IPS-18c (cell line): ENCODE data around the gene TACC2.
"Not testable (repeated sequence)": the region's sequence is repeated elsewhere in the genome, so short reads cannot be mapped to it uniquely, and the experiment has no call there.

Experiments used
- H3K4me3 ChIP-seq: 2 replicates; pipeline ENCODE4 v1.7.0; 2013; ENCODE audit warnings: low read depth, mild to moderate bottlenecking, low read length, moderate library complexity; ENCODE audit not compliant: insufficient read depth
- H3K9me3 ChIP-seq: one replicate; pipeline ENCODE4 v1.6.1; 2013; ENCODE audit warnings: mild to moderate bottlenecking, low read length, moderate library complexity; ENCODE audit not compliant: control insufficient read depth, insufficient read depth

Gene TACC2

DNA sequence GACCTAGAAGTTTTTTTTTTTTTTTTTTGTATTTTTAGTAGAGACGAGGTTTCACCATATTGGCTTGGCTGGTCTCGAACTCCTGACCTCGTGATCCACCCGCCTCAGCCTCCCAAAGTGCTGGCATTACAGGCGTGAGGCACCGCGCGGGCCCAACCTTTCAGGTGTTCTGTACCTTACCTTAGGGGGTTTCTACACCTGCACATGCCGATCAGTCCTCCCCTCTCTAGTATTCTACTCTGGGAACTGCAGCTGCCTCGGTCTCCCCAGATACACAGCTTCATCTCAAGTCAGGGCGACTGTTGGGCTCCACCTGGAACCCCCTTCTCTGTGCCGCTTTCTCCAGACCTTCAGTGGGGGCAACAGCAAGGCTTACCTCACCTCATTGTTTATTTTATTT is 79.9 kb downstream of the TACC2 start:
- no peak overlapping the region for H3K4me3 ChIP-seq
- H3K9me3 ChIP-seq, result no peaks in the 10 kb centered on the region

DNA sequence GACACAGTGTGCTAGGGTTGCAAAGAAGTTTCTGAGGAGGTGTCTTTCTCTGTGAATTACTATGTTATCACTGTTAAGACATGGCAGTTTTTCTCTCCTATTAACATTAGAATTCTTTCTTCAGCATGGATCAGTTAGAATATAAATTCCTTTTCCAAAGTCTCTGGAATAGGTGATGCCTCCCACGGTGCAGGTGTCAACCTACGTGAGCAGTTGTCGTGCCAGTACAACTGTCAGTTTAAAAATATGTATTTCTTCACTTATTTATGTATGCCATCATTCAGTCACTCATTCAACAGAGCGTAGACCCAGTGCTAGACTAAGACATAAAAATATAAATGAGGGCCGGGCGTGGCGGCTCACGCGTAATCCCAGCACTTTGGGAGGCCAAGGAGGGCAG is 83.5 kb downstream of the TACC2 start:
- Histone ChIP-seq H3K4me3 (no peak overlapping the region), H3K9me3 (no peaks in the 10 kb centered on the region)

DNA sequence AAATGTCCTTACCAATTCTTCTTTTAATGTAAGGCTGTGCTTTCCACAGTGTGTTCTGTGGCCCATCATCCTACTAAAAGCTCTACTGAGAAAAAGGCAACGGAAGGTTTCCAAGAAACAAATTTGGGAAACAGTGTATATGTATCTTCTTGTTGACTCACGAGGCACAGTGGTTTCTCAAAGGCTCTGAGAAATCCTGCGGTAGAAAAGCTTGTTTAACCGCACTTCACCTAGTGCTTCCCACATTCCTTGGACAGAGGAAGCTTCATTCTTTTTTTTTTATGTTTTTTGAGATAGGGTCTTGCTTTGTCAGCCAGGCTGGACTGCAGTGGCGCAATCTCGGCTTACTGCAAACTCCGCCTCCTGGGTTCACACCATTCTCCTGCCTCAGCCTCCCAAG is 84.5 kb downstream of the TACC2 start:
- Histone ChIP-seq H3K9me3 (no peaks in the 10 kb centered on the region), H3K4me3 (no peak overlapping the region)

DNA sequence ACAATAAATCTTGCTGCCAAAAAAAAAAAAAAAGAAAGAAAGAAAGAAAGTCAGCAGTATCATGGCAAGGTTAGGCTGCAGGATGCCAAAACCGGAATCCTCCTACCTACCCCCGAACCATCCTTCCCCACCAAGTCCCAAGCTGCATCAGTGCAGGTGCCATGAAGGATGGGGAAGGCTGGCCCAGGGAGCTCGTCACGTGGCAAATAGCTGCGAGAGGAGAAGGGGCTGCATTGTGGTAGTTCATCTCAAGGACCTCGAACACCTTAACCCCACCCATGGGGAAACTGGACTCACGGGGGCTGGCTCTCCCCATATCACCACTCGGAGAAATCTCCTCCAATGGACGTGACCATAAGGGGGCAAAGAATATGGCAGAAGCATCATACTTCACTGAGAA is 86.2 kb downstream of the TACC2 start:
- H3K9me3 ChIP-seq, result no peaks in the 10 kb centered on the region
- no peak overlapping the region for H3K4me3 ChIP-seq

DNA sequence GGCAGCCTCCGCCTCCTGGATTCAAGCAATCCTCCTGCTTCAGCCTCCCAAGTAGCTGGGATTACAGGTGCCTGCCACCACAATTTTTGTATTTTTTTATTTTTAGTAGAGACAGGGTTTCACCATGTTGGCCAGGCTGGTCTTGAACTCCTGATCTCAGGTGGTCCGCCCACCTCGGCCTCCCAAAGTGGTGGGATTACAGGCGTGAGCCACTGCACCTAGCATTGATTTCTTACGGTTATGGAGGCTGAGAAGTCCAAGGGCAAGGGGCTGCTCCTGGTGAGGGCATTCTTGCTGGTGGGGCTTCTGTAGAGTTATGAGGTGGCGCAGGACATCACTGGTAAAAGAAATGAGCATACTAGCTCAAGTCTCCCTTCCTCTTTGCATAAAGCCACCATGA is 86.9 kb downstream of the TACC2 start:
- not testable (repeated sequence) for H3K4me3 ChIP-seq, H3K9me3 ChIP-seq

DNA sequence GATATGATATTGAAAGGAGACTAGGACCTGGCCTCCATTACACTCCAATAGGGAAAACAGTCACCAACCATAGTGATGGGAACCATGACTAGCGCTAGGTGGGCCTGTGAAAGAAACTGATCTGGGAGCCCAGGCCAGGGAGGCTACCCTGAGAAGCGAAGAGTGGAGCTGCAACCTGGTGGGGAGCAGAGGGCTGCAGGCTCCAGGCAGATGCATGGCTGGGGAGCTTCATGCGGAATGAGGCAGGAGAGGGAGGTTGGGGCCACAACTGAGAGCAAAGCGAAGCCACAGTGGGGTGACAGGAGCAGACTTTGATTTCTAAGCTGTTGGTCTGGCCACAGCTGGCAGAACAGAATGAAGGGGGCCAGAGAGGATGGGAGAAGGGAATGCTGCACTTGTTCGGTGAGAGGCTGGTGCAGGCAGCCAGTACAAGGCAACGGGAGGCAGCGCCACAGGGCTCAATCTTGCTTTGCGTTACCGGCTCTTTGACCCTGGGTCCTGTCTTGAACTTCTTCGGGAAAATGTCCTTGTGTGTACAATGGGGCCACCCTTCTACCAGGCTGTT is 88.4 kb downstream of the TACC2 start:
- Histone ChIP-seq H3K9me3 (no peaks in the 10 kb centered on the region), H3K4me3 (no peak overlapping the region)

DNA sequence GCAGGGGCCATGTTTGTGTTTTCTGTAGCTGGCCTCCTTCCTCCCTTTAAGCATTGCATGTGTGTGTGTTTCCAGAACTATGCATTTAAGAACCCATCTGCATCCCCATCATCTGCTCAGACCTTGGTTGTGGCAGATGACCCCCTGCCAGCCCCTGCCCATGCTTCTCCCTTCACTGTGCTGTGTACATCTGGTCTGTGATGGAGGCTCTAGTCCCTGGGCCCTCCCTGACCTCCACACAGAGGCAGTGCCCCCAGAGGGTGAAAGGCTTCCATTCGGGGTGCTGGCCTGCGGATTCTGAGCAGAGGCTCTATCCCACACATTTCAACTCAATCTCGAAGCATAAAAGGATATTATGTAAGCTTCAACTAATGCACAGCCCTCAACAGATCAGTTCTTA is 89.4 kb downstream of the TACC2 start:
- Histone ChIP-seq H3K4me3 (no peak overlapping the region), H3K9me3 (no peaks in the 10 kb centered on the region)

DNA sequence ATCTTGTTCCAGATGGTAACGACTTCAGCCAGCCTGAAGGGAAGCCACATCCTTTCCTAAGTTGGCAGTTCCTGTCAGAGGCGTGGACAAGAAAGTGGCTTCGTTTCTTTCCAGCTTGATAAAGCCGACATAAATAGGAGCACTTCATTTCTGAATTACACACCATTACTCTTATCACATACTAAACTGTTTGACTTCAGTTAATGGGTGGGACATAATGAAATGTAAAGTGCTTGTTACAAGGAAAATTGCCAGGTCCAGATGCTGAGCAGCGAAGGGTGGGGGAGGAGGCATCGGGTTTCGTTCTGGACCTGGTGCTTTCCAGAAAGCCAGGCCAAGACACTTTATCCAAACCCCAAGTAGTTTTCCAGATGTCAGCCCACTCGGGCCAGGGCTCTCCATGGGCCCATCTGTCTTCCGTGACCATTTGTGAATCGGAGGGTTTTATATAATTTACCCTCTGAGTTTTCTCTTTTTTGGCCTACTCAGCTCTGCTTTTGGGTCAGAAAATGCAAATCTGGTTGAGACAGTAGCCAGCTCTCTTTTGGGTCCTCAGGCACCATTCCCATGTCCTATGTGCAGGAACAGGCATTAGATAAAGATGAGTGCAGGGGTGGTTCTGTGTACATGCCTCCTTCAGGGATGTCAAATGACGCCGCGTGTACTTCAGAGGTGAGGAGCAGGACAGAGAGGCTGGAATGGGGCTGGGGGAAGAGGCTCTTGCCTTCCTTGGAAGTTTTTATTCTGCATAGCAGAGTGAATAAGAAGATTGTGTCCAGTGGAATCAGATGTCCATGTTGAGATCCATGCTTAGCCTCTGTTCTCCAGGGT is 90.2 kb downstream of the TACC2 start:
- no peak overlapping the region for H3K4me3 ChIP-seq
- no peaks in the 10 kb centered on the region for H3K9me3 ChIP-seq

DNA sequence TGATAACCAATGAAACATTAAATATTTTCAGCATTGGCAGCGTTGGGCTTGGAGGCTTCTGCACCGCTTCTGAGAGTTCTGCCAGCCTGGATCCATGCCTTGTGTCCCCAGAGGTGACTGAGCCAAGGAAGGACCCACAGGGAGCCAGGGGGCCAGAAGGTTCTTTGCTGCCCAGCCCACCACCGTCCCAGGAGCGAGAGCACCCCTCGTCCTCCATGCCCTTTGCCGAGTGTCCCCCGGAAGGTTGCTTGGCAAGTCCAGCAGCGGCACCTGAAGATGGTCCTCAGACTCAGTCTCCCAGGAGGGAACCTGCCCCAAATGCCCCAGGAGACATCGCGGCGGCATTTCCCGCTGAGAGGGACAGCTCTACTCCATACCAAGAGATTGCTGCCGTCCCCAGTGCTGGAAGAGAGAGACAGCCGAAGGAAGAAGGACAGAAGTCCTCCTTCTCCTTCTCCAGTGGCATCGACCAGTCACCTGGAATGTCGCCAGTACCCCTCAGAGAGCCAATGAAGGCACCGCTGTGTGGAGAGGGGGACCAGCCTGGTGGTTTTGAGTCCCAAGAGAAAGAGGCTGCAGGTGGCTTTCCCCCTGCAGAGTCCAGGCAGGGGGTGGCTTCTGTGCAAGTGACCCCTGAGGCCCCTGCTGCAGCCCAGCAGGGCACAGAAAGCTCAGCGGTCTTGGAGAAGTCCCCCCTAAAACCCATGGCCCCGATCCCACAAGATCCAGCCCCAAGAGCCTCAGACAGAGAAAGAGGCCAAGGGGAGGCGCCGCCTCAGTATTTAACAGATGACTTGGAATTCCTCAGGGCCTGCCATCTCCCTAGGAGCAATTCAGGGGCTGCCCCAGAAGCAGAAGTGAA is 93.9 kb downstream of the TACC2 start:
- Histone ChIP-seq H3K9me3 (no peaks in the 10 kb centered on the region), H3K4me3 (no peak overlapping the region)

DNA sequence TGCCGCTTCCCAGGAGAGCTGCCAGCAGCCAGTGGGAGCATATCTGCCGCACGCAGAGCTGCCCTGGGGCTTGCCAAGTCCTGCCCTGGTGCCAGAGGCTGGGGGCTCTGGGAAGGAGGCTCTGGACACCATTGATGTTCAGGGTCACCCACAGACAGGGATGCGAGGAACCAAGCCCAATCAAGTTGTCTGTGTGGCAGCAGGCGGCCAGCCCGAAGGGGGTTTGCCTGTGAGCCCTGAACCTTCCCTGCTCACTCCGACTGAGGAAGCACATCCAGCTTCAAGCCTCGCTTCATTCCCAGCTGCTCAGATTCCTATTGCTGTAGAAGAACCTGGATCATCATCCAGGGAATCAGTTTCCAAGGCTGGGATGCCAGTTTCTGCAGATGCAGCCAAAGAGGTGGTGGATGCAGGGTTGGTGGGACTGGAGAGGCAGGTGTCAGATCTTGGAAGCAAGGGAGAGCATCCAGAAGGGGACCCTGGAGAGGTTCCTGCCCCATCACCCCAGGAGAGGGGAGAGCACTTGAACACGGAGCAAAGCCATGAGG is 94.6 kb downstream of the TACC2 start:
- no peak overlapping the region for H3K4me3 ChIP-seq
- H3K9me3 ChIP-seq, result no peaks in the 10 kb centered on the region

DNA sequence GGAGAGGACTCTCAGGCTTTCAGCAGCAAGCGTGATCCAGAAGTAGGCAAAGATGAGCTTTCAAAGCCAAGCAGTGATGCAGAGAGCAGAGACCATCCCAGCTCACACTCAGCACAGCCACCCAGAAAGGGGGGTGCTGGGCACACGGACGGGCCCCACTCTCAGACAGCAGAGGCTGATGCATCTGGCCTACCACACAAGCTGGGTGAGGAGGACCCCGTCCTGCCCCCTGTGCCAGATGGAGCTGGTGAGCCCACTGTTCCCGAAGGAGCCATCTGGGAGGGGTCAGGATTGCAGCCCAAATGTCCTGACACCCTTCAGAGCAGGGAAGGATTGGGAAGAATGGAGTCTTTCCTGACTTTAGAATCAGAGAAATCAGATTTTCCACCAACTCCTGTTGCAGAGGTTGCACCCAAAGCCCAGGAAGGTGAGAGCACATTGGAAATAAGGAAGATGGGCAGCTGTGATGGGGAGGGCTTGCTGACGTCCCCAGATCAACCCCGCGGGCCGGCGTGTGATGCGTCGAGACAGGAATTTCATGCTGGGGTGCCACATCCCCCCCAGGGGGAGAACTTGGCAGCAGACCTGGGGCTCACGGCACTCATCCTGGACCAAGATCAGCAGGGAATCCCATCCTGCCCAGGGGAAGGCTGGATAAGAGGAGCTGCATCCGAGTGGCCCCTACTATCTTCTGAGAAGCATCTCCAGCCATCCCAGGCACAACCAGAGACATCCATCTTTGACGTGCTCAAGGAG is 95.5 kb downstream of the TACC2 start:
- H3K4me3 ChIP-seq, result no peak overlapping the region
- H3K9me3 ChIP-seq, result no peaks in the 10 kb centered on the region

DNA sequence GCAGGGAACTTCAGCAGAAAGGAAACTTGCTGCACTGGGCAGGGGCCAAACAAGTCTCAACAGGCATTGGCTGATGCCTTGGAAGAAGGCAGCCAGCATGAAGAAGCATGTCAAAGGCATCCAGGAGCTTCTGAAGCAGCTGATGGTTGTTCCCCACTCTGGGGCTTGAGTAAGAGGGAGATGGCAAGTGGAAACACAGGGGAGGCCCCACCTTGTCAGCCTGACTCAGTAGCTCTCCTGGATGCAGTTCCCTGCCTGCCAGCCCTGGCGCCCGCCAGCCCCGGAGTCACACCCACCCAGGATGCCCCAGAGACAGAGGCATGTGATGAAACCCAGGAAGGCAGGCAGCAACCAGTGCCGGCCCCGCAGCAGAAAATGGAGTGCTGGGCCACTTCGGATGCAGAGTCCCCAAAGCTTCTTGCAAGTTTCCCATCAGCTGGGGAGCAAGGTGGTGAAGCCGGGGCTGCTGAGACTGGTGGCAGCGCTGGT is 96.5 kb downstream of the TACC2 start:
- Histone ChIP-seq H3K9me3 (no peaks in the 10 kb centered on the region), H3K4me3 (no peak overlapping the region)

DNA sequence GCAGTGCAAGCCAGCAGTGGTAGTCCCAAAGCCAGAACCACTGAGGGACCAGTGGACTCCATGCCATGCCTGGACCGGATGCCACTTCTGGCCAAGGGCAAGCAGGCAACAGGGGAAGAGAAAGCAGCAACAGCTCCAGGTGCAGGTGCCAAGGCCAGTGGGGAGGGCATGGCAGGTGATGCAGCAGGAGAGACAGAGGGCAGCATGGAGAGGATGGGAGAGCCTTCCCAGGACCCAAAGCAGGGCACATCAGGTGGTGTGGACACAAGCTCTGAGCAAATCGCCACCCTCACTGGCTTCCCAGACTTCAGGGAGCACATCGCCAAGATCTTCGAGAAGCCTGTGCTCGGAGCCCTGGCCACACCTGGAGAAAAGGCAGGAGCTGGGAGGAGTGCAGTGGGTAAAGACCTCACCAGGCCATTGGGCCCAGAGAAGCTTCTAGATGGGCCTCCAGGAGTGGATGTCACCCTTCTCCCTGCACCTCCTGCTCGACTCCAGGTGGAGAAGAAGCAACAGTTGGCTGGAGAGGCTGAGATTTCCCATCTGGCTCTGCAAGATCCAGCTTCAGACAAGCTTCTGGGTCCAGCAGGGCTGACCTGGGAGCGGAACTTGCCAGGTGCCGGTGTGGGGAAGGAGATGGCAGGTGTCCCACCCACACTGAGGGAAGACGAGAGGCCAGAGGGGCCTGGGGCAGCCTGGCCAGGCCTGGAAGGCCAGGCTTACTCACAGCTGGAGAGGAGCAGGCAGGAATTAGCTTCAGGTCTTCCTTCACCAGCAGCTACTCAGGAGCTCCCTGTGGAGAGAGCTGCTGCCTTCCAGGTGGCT is 97.7 kb downstream of the TACC2 start:
- Histone ChIP-seq H3K4me3 (no peak overlapping the region), H3K9me3 (no peaks in the 10 kb centered on the region)

DNA sequence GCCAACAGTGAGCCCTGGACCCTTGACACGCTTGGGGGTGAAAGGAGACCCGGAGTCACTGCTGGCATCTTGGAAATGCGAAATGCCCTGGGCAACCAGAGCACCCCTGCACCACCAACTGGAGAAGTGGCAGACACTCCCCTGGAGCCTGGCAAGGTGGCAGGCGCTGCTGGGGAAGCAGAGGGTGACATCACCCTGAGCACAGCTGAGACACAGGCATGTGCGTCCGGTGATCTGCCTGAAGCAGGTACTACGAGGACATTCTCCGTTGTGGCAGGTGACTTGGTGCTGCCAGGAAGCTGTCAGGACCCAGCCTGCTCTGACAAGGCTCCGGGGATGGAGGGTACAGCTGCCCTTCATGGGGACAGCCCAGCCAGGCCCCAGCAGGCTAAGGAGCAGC is 98.5 kb downstream of the TACC2 start:
- Histone ChIP-seq H3K4me3 (no peak overlapping the region), H3K9me3 (no peaks in the 10 kb centered on the region)

DNA sequence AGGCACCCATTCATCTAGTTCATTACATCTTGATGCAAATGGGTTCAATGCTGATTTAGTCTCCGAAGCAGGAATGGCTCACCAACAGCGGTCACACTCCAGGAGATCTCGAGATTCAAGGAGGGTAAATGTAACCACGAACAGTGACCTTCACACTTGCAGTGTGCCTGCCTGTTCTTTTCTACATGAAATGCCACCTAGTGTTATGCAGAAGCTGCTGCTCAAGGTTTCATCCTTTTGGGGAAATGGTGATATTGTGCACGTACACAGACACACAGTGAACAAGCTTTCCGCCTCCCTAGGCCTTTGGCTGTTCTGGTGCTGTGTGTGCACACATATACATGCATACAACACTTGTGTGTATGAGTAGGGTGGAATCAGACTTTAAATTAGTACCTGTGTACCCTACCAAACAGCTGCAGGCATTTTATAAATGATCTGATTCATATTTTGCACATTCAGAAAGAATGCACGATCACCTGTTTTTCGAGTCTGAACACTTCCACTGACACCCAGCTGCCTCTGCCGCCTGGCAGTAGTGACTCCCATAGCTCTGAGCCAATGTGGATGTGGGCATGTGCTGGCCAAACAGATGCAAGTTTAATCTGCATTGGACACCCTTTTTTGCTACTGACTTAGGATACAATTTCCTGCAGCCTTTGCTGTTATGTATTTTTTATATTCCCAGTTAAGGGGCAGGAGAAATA is 100.5 kb downstream of the TACC2 start:
- H3K9me3 ChIP-seq, result no peaks in the 10 kb centered on the region
- H3K4me3 ChIP-seq, result no peak overlapping the region

DNA sequence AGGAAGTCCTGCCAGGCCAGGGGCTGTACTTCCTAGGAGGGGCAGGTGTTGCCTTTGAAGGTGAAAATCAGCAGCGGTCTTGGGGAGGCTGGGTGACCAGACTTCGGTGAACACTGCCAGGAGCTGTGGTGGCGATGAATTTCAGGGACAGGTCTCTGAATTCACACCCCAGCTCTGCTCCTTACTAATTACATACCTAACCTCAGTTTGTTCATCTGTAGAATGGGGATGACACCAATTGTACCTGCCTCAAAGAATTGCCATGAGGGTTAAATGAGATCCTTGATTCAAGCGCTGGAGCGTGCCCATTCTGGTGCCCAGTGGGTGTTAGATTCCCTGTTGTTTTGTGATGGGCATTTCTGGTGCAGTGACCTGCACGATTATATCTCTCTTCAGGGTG is 102.8 kb downstream of the TACC2 start:
- Histone ChIP-seq H3K9me3 (no peaks in the 10 kb centered on the region), H3K4me3 (no peak overlapping the region)
